HEK293 (cell line): Measurements from ENCODE around the gene PLCXD1.

Source experiments
- EGR2 ChIP-seq: fragments of 450-650 bp; formaldehyde crosslinking; IDR thresholded peaks from 2 replicates; pipeline ENCODE4 v1.5.1; 2016; ENCODE audit warnings: low read depth, missing biosample characterization, missing genetic modification characterization
- IKZF3 ChIP-seq: fragments of 450-650 bp; IDR thresholded peaks from 2 replicates; pipeline ENCODE4 v1.5.0; 2018; ENCODE audit warnings: missing biosample characterization, mild to moderate bottlenecking, missing genetic modification characterization, moderate library complexity
- SCRT1 ChIP-seq: fragments of 450-650 bp; formaldehyde crosslinking; IDR thresholded peaks from 2 replicates; pipeline ENCODE4 v1.5.1; 2016; ENCODE audit warnings: missing biosample characterization, missing genetic modification characterization, borderline replicate concordance
- SETDB1 ChIP-seq: IDR thresholded peaks from one replicate; pipeline ENCODE4 v1.6.1; 2017; ENCODE audit warnings: mild to moderate bottlenecking, low read length, moderate library complexity, mixed read lengths; ENCODE audit not compliant: insufficient read length
- ZBTB49 ChIP-seq: fragments of 450-650 bp; formaldehyde crosslinking; IDR thresholded peaks from 2 replicates; pipeline ENCODE4 v1.5.1; 2016; ENCODE audit warnings: missing biosample characterization, missing genetic modification characterization, low read depth
- ZBTB6 ChIP-seq: fragments of 450-650 bp; formaldehyde crosslinking; IDR thresholded peaks from 2 replicates; pipeline ENCODE4 v1.5.1; 2017; ENCODE audit warnings: missing biosample characterization, missing genetic modification characterization
- ZFP69B ChIP-seq: fragments of 450-650 bp; formaldehyde crosslinking; IDR thresholded peaks from 2 replicates; pipeline ENCODE4 v1.5.1; 2016; ENCODE audit warnings: missing biosample characterization, missing genetic modification characterization
- ZNF341 ChIP-seq: fragments of 450-650 bp; formaldehyde crosslinking; IDR thresholded peaks from 2 replicates; pipeline ENCODE4; 2016; ENCODE audit warnings: low read depth, missing biosample characterization, missing genetic modification characterization
- ZNF350 ChIP-seq: fragments of 450-650 bp; formaldehyde crosslinking; IDR thresholded peaks from 2 replicates; pipeline ENCODE4 v1.5.0; 2017; ENCODE audit warnings: missing biosample characterization, mild to moderate bottlenecking, missing genetic modification characterization
- ZNF473 ChIP-seq: fragments of 450-650 bp; formaldehyde crosslinking; IDR thresholded peaks from 2 replicates; pipeline ENCODE4 v1.5.1; 2017; ENCODE audit warnings: missing biosample characterization, missing genetic modification characterization
- ZNF513 ChIP-seq: fragments of 450-650 bp; IDR thresholded peaks from 2 replicates; pipeline ENCODE4 v1.5.1; 2018; ENCODE audit warnings: missing biosample characterization, missing genetic modification characterization
- ZNF548 ChIP-seq: fragments of 450-650 bp; formaldehyde crosslinking; IDR thresholded peaks from 2 replicates; pipeline ENCODE4 v1.5.1; 2016; ENCODE audit warnings: missing biosample characterization, missing genetic modification characterization
- ZNF555 ChIP-seq: fragments of 450-650 bp; formaldehyde crosslinking; conservative IDR thresholded peaks from 2 replicates; pipeline ENCODE4 v1.5.1; 2017; ENCODE audit warnings: missing biosample characterization, mild to moderate bottlenecking, missing genetic modification characterization, inconsistent platforms
- ZNF558 ChIP-seq: fragments of 450-650 bp; formaldehyde crosslinking; IDR thresholded peaks from 2 replicates; pipeline ENCODE4 v1.5.1; 2016; ENCODE audit warnings: missing biosample characterization, missing genetic modification characterization
- ZNF692 ChIP-seq: fragments of 450-650 bp; formaldehyde crosslinking; IDR thresholded peaks from 2 replicates; pipeline ENCODE4 v1.5.1; 2016; ENCODE audit warnings: missing biosample characterization, missing genetic modification characterization
- ZNF707 ChIP-seq: fragments of 450-650 bp; formaldehyde crosslinking; IDR thresholded peaks from 2 replicates; pipeline ENCODE4 v1.5.1; 2016; ENCODE audit warnings: missing biosample characterization, missing genetic modification characterization
- ZNF776 ChIP-seq: fragments of 450-650 bp; formaldehyde crosslinking; IDR thresholded peaks from 2 replicates; pipeline ENCODE4 v1.5.0; 2017; ENCODE audit warnings: missing biosample characterization, missing genetic modification characterization, borderline replicate concordance
- ZNF837 ChIP-seq: fragments of 450-650 bp; formaldehyde crosslinking; IDR thresholded peaks from 2 replicates; pipeline ENCODE4 v1.5.1; 2016; ENCODE audit warnings: missing biosample characterization, missing genetic modification characterization
- ZNF843 ChIP-seq: fragments of 450-650 bp; formaldehyde crosslinking; IDR thresholded peaks from 2 replicates; pipeline ENCODE4 v1.5.1; 2016; ENCODE audit warnings: missing biosample characterization, missing genetic modification characterization
- TF ChIP-seq, protein P1 (sequence below): fragments of 450-650 bp; formaldehyde crosslinking; IDR thresholded peaks from 2 replicates; pipeline ENCODE4 v1.5.1; 2016; ENCODE audit warnings: missing biosample characterization, missing genetic modification characterization
- TF ChIP-seq, protein P2 (sequence below): fragments of 450-650 bp; formaldehyde crosslinking; IDR thresholded peaks from 2 replicates; pipeline ENCODE4 v1.5.1; 2016; ENCODE audit warnings: missing biosample characterization, missing genetic modification characterization
- TF ChIP-seq, protein P3 (sequence below): fragments of 450-650 bp; formaldehyde crosslinking; conservative IDR thresholded peaks from 2 replicates; pipeline ENCODE4 v1.5.1; 2016; ENCODE audit warnings: low read depth, missing biosample characterization, missing genetic modification characterization

PLCXD1 gene

DNA sequence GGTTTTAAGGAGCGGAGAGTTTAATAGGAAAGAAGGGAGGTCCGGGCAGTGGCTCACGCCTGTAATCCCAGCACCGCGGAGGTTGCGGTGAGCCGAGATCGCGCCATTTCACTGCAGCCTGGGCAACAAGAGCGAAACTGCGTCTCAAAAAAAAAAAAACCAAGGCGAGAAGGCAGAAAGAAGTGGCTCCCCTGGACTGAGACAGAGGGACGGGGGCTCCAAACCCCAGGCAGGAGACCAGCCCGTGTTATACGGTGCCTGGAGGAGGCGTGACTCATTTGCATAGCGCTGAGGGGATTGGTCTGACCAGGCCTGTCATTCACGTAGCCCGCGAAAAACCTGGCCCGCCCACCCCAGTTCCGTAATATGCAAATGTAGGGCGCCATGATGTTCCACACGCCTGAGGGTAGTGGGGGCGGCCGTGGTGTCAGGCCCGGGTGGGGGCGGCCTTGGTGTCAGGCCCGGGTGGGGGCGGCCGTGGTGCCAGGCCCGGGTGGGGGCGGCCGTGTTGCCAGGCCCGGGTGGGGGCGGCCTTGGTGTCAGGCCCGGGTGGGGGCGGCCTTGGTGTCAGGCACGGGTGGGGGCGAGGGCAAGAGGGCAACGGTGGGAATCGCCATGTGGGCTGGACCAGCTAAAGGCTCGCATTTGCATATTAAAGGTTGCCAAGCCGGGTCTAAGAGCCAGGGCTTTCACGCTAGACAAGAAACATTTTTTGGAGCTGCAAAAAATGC is 2.1 kb downstream of the PLCXD1 start (continued):
- TF ChIP-seq, protein P1, sequence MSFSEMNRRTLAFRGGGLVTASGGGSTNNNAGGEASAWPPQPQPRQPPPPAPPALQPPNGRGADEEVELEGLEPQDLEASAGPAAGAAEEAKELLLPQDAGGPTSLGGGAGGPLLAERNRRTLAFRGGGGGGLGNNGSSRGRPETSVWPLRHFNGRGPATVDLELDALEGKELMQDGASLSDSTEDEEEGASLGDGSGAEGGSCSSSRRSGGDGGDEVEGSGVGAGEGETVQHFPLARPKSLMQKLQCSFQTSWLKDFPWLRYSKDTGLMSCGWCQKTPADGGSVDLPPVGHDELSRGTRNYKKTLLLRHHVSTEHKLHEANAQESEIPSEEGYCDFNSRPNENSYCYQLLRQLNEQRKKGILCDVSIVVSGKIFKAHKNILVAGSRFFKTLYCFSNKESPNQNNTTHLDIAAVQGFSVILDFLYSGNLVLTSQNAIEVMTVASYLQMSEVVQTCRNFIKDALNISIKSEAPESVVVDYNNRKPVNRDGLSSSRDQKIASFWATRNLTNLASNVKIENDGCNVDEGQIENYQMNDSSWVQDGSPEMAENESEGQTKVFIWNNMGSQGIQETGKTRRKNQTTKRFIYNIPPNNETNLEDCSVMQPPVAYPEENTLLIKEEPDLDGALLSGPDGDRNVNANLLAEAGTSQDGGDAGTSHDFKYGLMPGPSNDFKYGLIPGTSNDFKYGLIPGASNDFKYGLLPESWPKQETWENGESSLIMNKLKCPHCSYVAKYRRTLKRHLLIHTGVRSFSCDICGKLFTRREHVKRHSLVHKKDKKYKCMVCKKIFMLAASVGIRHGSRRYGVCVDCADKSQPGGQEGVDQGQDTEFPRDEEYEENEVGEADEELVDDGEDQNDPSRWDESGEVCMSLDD (tag by site-specific recombination), result peak; percentile 43; the same call in 1 of the 2 replicates
- no peak for TF ChIP-seq ZNF837 (tag by site-specific recombination)
- TF ChIP-seq ZNF548, result no peak
- no peak for TF ChIP-seq IKZF3 (tag by site-specific recombination)
- TF ChIP-seq ZBTB6, result no peak
- TF ChIP-seq ZNF707 (tag by site-specific recombination), result no peak
- TF ChIP-seq ZNF513 (tag by site-specific recombination), result no peak
- no peak for TF ChIP-seq ZNF350
- TF ChIP-seq SETDB1, result no peak
- TF ChIP-seq EGR2 (tag by site-specific recombination), result no peak
- no peak for TF ChIP-seq ZNF843 (tag by site-specific recombination)
- no peak for TF ChIP-seq ZNF473
- TF ChIP-seq, protein P2, sequence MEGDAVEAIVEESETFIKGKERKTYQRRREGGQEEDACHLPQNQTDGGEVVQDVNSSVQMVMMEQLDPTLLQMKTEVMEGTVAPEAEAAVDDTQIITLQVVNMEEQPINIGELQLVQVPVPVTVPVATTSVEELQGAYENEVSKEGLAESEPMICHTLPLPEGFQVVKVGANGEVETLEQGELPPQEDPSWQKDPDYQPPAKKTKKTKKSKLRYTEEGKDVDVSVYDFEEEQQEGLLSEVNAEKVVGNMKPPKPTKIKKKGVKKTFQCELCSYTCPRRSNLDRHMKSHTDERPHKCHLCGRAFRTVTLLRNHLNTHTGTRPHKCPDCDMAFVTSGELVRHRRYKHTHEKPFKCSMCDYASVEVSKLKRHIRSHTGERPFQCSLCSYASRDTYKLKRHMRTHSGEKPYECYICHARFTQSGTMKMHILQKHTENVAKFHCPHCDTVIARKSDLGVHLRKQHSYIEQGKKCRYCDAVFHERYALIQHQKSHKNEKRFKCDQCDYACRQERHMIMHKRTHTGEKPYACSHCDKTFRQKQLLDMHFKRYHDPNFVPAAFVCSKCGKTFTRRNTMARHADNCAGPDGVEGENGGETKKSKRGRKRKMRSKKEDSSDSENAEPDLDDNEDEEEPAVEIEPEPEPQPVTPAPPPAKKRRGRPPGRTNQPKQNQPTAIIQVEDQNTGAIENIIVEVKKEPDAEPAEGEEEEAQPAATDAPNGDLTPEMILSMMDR, result no peak
- no peak for TF ChIP-seq ZBTB49 (tag by site-specific recombination)
- TF ChIP-seq ZNF692 (tag by site-specific recombination), result no peak
- TF ChIP-seq SCRT1 (tag by site-specific recombination), result no peak
- TF ChIP-seq ZNF341 (tag by site-specific recombination), result 0 out of 2 replicates have a peak, but pooled peaks have one; percentile 13
- peak; percentile 50; the same call in 1 of the 2 replicates for TF ChIP-seq ZFP69B
- TF ChIP-seq ZNF776 (tag by site-specific recombination), result no peak
- no peak for TF ChIP-seq ZNF555 (tag by site-specific recombination)
- no peak for TF ChIP-seq ZNF558 (tag by site-specific recombination)
- TF ChIP-seq, protein P3, sequence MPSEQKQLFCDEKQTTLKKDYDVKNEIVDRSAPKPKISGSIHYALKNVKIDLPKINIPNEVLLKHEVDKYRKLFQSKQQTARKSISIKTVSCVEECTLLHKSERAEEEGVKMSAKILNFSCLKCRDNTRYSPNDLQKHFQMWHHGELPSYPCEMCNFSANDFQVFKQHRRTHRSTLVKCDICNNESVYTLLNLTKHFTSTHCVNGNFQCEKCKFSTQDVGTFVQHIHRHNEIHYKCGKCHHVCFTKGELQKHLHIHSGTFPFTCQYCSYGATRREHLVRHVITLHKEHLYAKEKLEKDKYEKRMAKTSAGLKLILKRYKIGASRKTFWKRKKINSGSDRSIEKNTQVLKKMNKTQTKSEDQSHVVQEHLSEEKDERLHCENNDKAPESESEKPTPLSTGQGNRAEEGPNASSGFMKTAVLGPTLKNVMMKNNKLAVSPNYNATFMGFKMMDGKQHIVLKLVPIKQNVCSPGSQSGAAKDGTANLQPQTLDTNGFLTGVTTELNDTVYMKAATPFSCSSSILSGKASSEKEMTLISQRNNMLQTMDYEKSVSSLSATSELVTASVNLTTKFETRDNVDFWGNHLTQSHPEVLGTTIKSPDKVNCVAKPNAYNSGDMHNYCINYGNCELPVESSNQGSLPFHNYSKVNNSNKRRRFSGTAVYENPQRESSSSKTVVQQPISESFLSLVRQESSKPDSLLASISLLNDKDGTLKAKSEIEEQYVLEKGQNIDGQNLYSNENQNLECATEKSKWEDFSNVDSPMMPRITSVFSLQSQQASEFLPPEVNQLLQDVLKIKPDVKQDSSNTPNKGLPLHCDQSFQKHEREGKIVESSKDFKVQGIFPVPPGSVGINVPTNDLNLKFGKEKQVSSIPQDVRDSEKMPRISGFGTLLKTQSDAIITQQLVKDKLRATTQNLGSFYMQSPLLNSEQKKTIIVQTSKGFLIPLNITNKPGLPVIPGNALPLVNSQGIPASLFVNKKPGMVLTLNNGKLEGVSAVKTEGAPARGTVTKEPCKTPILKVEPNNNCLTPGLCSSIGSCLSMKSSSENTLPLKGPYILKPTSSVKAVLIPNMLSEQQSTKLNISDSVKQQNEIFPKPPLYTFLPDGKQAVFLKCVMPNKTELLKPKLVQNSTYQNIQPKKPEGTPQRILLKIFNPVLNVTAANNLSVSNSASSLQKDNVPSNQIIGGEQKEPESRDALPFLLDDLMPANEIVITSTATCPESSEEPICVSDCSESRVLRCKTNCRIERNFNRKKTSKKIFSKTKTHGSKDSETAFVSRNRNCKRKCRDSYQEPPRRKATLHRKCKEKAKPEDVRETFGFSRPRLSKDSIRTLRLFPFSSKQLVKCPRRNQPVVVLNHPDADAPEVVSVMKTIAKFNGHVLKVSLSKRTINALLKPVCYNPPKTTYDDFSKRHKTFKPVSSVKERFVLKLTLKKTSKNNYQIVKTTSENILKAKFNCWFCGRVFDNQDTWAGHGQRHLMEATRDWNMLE (tag by site-specific recombination), result no peak
